ENCODE measurements around the gene OTOS. TPM values are rescaled to one million over a fixed set of nuclear protein-coding genes. Genes with fewer than 3 reads are reported as not detected.

The OTOS gene
- total RNA-seq, 1 donor from 2014 or later: not detected

- no peaks in the 10 kb centered on the region for H3K9me3 Mint-ChIP-seq (ENCODE audit: unreplicated experiment)
- no peak overlapping the region for H3K27ac Mint-ChIP-seq (ENCODE audit: unreplicated experiment)
- Histone ChIP-seq H3K4me1 (ENCODE audit: insufficient read depth, low read length) (peaks cover 9% of the 10 kb centered on the region), H3K27me3 (ENCODE audit: insufficient read depth, low read length) (peaks cover 4% of the 10 kb centered on the region), H3K79me2 (ENCODE audit: insufficient read depth, low read length) (peaks cover 13% of the 10 kb centered on the region), H3K27ac (ENCODE audit: low read depth, low read length) (no peak overlapping the region), H3K9me3 (ENCODE audit: insufficient read depth, low read depth, low read length) (no peaks in the 10 kb centered on the region), H4K20me1 (ENCODE audit: insufficient read depth, low read length) (peaks cover 9% of the 10 kb centered on the region), H2AFZ (ENCODE audit: low read depth, low read length) (no peak overlapping the region), H3K4me3 (ENCODE audit: insufficient read depth, low read depth, low read length) (no peak overlapping the region), H3K4me2 (ENCODE audit: low read length) (no peak overlapping the region), H3K9ac (ENCODE audit: low read length) (no peak overlapping the region), H3K36me3 (ENCODE audit: insufficient read depth, low read length) (no peaks in the 10 kb centered on the region)
- no peaks in the 10 kb centered on the region for H3K36me3 Mint-ChIP-seq (ENCODE audit: low read depth, unreplicated experiment)
- peaks cover 26% of the 10 kb centered on the region for H3K27me3 Mint-ChIP-seq (ENCODE audit: low read depth, unreplicated experiment)
- FAIRE-seq: no peak
- H3K4me1 Mint-ChIP-seq (ENCODE audit: low read depth, unreplicated experiment): peaks cover 8% of the 10 kb centered on the region
- no peak overlapping the region for H3K4me3 Mint-ChIP-seq (ENCODE audit: unreplicated experiment)
- no peak for DNase-seq (ENCODE audit: low read depth)
- TF ChIP-seq EZH2 (IDR thresholded peaks at IDR 0.05; ENCODE audit: insufficient read depth, low read length): no peak
- TF ChIP-seq CTCF (IDR thresholded peaks at IDR 0.05; ENCODE audit: insufficient read depth, low read depth, low read length): no peak
These were observed 628 bp downstream of the OTOS start for GRCh38 chr2:240139666-240140393.

GRCh38 chr2:240139011-240139441, 1.4 kb downstream of the OTOS start:
- Histone ChIP-seq H3K9me3 (ENCODE audit: insufficient read depth, low read depth, low read length) (no peaks in the 10 kb centered on the region), H3K4me1 (ENCODE audit: insufficient read depth, low read length) (peaks cover 11% of the 10 kb centered on the region), H3K27me3 (ENCODE audit: insufficient read depth, low read length) (peaks cover 4% of the 10 kb centered on the region), H3K4me2 (ENCODE audit: low read length) (no peak overlapping the region), H3K79me2 (ENCODE audit: insufficient read depth, low read length) (peaks cover 21% of the 10 kb centered on the region), H4K20me1 (ENCODE audit: insufficient read depth, low read length) (peaks cover 17% of the 10 kb centered on the region), H3K27ac (ENCODE audit: low read depth, low read length) (no peak overlapping the region), H3K9ac (ENCODE audit: low read length) (no peak overlapping the region), H3K4me3 (ENCODE audit: insufficient read depth, low read depth, low read length) (no peak overlapping the region), H2AFZ (ENCODE audit: low read depth, low read length) (no peak overlapping the region), H3K36me3 (ENCODE audit: insufficient read depth, low read length) (no peaks in the 10 kb centered on the region)
- no peak for DNase-seq (ENCODE audit: low read depth)
- Mint-ChIP-seq H3K4me3 (ENCODE audit: unreplicated experiment) (no peak overlapping the region), H3K4me1 (ENCODE audit: low read depth, unreplicated experiment) (peaks cover 15% of the 10 kb centered on the region), H3K27me3 (ENCODE audit: low read depth, unreplicated experiment) (peaks cover 26% of the 10 kb centered on the region), H3K27ac (ENCODE audit: unreplicated experiment) (no peak overlapping the region), H3K36me3 (ENCODE audit: low read depth, unreplicated experiment) (no peaks in the 10 kb centered on the region), H3K9me3 (ENCODE audit: unreplicated experiment) (no peaks in the 10 kb centered on the region)
- TF ChIP-seq EZH2 (IDR thresholded peaks at IDR 0.05; ENCODE audit: insufficient read depth, low read length) (no peak), CTCF (IDR thresholded peaks at IDR 0.05; ENCODE audit: insufficient read depth, low read depth, low read length) (no peak)
- no peak for FAIRE-seq
